HG03280 (cell line): Measurements from ENCODE around the gene UROD.
"Not testable (repeated sequence)": the region's sequence is repeated elsewhere in the genome, so short reads cannot be mapped to it uniquely, and the experiment has no call there.

Source experiments
- ATAC-seq: cut with Tn5 transposase; IDR thresholded peaks from one replicate; pipeline ENCODE4 v1.9.1; 2021; ENCODE audit warnings: mild to moderate bottlenecking, moderate library complexity; ENCODE audit not compliant: unreplicated experiment

Gene UROD

DNA sequence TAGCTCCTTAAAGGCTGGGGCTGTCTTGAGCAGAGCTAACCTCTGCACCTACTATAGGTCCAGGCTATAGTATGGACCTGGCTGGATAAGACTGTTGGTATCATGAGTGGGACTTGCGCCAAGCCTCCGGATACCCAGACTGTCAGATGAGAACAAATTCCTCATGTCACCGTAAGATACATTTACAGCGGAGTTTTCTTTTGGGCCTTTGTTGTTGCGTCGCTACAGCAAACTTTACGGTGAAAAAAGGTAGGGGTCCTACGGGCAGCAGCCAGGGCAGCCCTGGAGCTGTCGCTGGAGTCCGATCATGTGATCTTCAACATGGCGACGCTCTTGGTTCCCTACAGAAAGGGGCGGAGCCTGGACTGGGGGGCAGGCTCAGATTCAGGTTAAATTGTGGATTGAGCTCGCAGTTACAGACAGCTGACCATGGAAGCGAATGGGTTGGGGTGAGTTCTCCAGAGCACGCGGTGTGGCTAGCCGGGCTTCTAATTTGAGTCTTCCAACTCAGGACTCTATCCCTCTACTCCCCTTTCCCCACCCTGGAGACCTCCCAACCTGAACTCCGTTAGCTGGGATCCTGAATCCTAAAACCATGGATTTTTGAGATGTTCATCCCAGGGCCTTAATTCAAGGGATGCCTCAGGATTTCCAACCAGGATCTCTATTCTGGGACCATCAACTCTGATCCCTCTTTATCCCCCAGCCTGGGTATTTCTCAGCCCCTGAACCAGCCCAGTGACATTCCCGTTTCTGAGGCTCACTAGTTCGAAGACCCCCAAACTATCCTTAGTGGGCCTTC lies at the start of gene UROD:
UROD (plus strand) TSS at position 418 of the 802 bp plus-strand sequence; CDS start at position 430, 12 bp downstream.
- ATAC-seq, result peak; percentile 76

DNA sequence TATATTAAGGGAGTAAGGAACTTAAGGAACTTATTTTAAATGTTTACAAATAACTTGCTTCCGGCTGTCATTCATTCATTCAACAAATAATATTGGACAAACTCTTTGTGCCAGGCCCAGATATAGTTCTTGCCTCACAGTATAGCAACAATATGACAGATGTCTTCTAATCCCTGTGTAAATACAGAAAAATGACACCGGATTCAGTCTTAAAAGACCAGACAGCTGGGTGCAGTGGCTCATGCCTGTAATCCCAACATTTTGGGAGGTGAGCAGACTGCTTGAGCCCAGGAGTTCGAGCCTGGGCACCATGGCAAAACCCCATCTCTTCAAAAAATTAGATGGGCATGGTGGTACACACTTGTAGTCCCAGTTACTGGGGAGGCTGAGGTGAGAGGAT lies 49.3 kb upstream of the UROD start:
- no peak for ATAC-seq

DNA sequence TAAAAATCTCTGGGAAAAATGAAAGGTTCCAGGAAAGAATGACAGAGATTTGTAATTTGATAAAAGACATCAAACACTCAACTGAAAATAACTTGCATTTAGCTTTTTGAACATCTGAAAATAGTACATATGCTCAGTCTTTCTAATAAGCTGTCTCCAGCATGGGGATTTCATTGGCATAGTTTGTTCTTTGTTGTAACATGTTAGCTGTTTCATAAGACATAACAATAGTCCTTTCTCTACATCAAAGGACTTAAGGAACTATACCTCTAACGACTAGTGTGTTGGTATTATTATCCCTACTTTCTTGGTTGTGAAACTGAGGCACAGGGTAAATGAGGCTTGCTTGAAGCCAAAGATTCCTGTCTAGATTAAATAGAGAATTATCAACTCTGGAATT lies 47.7 kb upstream of the UROD start:
- ATAC-seq, result no peak

DNA sequence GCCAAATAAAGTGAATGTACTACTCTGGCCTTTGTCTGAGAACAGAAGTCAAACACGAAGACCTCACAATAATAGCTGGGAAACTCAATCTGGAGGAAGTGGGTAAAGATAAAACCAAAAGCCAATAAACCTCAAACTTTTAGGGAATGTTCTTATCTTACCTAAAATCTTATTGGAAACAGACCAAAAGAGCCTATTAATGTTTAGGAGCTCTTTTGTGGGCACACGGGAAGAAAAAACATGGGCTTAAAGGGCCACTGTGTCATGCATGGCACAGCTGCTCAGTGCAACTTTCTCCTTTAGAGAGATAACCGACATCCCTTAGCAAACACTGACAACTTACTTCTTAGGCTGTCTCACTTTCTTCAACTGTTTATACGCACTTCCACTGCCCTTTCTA lies 41.7 kb upstream of the UROD start:
- no peak for ATAC-seq

DNA sequence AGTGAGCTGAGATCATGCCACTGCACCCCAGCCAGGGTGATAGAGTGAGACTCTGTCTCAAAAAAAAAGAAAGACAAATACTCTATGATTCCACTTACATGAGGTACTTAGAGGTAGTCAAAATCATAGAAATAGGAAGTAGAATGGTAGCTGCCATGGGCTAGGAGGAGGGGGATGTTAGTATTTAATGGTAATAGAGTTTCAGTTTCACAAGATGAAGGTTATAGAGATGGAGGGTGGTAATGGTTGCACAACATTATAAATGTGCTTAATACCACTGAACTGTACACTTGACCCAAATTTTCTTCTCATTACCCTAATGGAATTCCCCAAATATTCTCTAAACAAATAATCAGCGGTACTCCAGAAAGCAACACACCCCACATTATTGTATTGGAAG lies 38.4 kb upstream of the UROD start:
- no peak for ATAC-seq

DNA sequence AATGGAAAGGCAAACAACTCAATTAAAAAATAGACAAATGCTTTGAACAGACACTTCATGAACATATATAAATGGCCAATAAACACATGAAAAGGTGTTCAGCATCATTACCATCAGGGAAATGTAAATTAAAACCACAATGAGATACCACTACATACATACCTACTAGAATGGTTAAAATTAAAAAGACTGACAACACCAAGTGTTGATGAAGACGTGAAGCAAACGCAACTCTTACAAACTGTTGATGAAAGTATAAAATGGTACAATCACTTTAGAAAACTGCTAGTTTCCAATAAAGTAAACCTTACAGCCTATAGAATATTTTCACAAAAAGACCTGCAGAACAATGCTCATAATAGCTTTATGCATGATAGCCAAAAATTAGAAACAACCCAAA lies 35.8 kb upstream of the UROD start:
- no peak for ATAC-seq

DNA sequence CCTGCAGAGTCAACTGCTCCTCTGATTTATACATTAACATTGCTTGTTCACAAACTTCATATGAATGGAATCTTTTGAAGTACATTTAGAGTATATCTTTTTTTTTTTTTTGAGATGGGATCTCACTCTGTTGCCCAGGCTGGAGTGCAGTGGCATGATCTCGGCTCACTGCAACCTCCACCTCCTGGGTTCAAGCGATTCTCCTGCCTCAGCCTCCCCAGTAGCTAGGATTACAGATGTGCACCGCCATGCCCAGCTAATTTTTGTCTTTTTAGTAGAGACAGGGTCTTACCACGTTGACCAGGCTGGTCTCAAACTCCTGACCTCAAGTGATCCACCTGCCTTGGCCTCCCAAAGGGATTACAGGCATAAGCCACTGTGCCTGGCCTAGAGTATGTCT lies 34.7 kb upstream of the UROD start:
- not testable (repeated sequence) for ATAC-seq

DNA sequence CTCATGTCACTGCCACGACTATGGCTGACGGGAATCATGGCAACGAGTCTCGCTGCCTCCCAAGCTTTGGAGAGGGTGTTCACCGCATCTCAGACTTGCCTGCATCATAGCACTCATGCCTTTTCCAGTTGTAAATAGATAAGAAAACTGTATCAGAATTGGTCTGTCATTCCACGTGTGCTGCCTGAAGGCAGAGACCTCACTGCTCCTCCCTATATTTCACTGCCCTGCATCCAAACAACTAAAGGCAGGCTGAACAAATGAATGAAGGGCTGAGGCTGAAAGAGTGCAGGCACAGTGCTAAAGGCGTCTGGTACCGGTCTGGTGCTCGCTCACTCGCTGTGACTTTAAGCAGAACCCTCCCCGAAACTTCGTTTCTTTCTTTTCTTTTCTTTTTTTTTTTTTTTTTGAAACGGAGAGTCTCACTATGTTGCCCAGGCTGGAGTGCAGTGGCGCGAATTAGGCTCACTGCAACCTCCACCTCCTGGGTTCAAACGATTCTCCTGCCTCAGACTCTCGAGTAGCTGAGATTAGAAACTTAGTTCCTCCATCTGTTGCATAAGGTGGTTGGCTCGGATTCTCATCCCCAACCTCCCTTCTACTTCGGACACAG lies 26.2 kb upstream of the UROD start:
- ATAC-seq, result peak; percentile 6

DNA sequence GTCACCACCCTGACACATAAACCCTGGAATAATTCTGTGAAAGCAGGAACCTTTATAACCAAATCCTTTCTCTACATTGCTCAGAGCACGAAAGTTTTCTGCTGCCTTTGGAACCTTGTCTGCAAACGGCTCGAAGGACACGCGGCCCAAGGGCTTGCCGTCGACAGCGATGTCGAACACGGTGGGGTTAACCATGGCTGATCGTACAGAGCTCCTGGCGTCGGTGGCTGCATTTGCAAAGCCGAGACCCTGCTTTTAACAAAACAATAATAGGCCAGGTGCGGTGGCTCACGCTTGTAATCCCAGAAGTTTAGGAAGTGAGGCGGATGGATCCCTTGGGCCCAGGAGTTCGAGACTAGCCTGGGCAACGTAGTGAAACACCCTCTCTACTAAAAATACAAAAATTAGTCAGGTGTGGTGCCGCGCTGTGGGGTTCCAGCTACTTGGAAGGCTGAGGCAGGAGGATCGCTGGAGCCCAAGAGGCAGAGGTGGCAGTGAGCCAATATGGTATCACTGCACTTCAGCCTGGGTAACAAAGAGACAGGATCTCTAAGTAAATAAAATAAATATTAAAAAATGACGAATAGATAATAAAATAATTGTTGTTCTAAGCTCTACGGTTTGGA lies 23.4 kb upstream of the UROD start:
- no peak for ATAC-seq

DNA sequence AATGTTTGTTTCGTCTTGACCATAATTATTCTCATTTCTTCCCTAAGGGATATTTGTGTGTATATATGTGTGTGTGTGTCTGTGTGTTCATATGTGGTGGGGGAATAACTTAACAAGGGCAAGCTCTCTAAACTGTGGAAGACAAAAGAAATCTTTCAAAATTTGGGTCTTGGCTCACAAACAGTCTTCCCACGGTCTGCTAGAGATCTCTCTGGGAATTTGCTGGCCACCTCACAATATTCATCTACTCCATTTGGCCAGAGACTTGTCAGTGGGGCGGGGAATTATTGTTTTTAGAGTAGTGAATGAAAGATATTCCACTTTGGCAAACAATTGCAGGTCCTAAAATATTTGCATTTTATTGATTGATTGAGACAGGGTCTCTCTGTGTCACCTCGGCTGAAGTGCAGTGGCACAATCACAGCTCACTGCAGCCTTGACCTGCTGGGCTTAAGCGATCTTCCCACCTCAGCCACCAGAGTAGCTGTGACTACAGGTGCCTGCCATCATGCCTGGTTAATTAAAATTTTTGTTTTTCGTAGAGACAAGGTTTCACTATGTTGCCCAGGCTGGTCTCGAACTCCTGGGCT lies 17.6 kb upstream of the UROD start:
- ATAC-seq, result no peak

DNA sequence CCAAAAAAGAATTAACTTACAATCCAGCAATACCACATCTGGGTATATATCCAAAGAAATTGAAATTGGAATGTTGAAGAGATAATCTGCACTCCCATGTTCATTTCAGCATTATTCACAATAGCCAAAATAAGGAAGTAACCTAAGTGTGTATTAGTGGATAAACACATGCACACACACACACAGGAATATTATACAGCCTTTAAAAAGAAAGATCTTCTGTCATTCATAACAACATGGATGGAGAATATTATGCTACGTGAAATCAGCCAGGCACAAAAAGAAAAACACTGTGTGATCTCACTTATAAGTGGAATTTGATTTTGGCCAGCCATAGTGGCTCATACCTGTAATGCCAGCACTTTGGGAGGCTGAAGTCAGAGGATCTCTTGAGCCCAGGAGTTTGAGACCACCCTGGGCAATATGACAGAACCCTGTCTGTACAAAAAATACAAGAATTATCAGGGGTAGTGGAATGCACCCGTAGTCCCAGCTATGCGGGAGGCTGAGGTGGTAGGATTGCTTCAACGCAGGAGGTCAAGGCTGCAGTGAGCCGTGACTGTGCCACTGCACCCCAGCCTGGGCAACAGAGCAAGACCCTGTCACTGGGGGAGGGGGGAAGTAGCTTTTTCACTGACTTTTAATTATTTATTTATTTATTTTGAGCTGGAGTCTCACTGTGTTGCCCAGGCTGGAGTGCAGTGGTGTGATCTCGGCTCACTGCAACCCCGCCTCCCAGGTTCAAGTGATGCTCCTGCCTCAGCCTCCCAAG lies 16.4 kb upstream of the UROD start:
- no peak for ATAC-seq

DNA sequence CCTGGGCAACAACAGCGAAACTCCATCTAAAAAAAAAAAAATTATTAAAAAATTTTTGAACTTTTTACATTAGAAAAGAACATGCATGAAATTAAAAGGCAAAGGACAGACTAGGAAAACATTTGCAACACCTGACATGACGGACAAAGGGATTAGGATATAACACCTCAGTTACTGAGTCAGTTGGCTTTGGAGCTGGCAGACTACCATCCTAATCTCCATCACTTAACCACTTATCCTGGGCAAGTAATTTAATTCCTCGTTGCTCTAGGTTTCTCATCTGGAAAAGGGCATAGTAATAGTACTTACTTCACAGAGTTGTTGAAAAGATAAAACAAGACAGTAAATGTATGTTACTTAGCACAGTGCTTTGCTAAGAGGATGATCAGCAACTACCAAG lies 12.8 kb upstream of the UROD start:
- ATAC-seq, result no peak

DNA sequence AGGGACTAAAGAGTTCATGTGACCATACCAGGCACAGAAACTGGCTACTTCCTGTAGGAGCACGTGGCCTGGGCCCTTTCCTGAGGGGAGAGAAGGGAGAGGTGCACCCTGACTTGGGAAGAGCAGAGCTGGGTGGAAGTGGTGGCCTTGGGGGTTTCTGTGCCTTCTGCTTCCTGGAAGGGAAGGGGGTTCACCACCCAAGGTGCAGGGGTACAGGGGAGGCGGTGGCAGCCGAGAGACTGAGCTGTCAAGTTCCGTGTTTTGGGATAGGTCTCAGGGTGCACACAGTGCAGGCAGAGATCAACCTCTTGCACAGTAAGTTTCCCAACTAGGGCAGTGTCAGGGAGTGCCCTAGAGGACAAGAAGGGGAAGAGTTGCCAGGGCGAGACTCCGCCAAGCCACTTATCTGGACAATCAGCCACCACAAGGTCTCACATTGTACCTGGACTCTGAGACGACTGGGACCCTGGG lies 11.0 kb upstream of the UROD start:
- ATAC-seq, result no peak

DNA sequence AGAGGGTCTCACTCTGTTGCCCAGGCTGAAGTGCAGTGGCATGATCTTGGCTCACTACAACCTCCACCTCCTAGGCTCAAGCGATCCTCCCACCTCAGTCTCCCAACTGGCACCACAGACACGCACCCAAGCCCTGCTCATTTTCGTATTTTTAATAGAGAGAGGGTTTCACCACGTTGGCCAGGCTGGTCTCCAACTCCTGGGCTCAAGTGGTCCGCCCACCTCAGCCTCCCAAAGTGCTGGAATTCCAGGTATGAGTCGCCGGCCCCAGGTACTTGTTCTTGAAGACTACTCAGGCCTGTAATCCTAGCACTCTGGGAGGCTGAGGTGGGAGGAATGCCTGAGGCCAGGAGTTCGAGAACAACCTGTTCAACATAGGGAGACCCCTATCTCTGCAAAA lies 10.5 kb upstream of the UROD start:
- ATAC-seq, result not testable (repeated sequence)

DNA sequence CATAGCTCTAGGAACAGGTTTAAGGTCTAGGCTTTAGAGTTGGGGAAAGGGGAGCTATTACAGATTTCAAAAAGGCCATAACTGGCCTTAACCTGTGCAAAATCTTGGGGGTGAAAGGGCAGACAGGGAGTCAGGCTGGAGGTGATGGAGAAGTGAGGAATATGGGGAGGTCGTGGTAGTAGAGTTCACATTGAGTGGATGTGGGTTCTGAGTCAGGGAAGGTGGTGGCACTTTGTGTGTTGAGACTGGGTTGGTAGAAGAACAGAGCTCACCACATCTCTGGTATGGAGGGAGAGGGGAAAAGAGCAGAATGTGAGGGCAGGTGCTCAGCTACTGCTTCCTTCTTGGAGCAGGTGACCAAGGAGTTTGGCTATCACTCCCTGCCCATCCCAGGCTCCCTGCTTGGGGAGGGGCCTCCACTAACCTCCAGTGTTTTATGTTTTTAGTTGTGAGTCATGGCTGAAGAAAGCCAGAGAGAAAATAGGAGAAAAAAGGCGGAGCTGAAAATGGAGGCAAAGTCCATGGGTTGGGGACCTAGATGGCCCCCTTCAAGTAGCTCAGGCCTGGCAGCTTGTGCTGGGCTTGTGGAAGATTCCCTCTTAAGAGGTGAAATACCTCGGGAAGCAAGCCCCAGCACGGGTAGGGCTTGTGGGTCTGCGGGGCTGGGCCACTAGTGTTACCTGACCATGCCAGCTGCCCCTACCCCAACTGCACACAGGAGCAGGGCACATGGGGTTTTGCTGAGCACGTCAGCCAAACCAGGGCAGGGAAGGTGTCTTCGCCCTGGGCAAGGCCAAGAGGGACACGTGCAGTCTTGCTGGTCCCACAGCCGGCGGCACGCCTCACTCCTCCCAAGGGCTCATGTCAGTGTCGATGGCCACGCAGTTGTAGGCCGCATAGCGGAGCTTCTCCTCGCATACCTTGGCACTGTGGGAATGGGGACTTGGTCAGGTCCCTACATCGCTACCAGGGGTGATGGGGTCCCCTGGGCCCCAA lies 9.1 kb upstream of the UROD start:
- ATAC-seq, result no peak

DNA sequence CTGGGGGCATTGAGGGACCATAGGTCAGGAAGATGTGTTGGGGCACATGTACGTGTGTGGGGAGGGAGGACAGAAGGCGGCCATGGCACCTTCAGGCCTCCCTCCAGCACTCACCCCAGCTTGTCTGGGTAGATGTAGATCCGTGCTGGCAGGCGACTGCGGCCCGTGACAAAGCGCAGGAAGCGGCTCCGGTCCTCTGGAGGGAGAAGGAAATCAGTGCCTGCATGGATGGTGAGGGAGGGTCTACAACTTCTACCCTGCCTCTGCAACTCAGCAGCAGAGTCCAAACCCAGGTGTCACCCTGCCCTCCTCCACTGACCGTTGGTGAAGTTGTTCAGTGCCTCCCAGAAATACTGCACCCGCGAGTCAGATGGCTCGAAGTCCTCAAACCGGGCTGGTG lies 8.3 kb upstream of the UROD start:
- ATAC-seq, result no peak

DNA sequence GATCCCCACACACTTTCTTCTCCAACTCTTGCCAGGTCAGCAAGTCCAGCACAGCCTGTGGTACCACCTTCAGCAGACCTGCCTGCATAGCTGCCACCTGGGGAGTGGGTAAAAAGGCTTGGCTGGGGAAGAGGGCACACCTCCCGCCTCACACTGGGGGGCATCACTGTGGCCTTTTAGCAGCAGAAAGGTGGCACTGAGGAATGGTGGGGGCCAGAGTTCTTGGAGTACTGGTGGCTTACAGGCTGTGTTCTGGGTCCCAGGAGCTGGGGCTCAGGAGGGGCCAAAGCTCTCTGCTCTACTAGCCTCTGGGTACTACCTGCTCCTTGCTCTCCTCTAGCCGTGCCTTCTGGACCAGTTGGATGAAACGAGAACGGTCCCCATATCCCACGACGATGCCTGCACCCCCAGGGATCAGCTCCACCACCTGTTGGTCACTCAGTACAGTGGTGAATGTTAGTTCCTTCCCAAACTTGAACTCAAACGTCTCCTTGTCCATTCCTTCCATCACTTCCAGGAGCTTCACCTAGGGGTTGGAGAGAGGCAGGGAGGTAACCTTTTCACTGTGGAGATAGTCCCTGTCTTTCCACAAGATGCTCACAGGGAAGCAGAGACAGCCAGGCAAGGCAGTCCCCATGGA lies 7.7 kb upstream of the UROD start:
- no peak for ATAC-seq

DNA sequence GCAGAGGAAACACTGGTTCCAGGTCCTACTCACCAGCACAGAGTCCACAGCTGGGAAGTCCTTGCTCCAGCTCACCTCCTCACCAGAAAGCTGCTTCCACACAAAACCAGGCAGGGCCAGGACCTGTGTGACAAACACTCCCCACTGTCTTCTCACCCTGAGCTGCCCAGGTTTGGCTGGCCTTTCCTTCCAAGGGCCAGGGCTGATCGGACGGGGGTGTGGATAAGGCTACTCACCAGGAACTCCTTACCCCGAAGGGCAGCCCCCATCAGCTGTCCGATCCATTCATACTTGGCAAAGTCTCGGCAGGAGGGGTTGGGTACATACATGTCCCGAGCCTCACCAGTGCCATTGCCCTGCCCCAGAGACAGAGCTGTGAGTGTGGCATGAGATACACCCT lies 6.3 kb upstream of the UROD start:
- no peak for ATAC-seq

DNA sequence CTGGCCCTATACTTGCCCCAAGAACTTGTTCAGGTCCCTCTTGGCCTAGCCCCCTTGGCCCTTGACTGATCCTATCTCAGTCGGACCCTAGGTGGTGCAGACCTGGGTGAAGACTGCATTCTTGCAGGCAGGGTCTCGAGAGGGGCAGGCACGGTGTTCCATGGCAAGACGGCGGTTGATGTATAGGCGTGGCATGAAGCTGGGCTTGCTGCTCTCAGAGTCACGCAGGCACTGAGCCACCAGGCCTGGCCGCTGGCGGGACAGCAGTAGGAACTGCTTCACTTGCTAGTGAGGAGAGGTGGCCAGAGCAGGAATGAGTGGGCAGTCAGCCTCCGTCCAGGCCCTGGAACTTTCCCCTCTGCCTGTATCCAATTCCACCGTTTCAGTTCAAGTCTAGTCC lies 4.7 kb upstream of the UROD start:
- ATAC-seq, result no peak
